Measurements from ENCODE around the gene SETD9.

SETD9 gene

GRCh38 chr5:56961746-56962145, 52.4 kb downstream of the SETD9 start:
- Mint-ChIP-seq H3K27me3 (peaks cover 16% of the 10 kb centered on the region), H3K27ac (no peak overlapping the region), H3K4me1 (no peaks in the 10 kb centered on the region), H3K36me3 (no peaks in the 10 kb centered on the region), H3K9me3 (no peaks in the 10 kb centered on the region), H3K4me3 (no peak overlapping the region)

- Mint-ChIP-seq H3K4me3 (no peak overlapping the region), H3K27ac (no peak overlapping the region), H3K36me3 (no peaks in the 10 kb centered on the region), H3K9me3 (no peaks in the 10 kb centered on the region), H3K4me1 (no peaks in the 10 kb centered on the region), H3K27me3 (peaks cover 15% of the 10 kb centered on the region)
These were observed 52.9 kb downstream of the SETD9 start for GRCh38 chr5:56962286-56962685.

DNA sequence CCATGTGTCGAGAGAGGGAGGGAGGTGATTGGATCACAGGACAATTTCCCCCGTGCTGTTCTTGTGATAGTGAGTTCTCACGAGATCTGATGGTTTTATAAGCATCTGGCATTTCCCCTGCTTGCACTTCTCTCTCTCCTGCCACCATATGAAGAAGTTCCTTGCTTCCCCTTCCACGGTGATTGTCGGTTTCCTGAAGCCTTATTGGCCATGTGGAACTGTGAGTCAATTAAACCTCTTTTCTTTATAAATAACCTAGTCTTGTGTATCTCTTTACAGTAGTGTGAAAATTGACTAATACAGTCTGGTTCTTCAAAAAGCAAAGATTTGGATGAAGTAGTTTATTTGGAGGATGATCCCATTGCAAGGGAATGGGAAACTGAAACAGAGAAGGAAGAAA, 53.9 kb downstream of the SETD9 start:
- H3K27me3 Mint-ChIP-seq: peaks cover 13% of the 10 kb centered on the region
- no peaks in the 10 kb centered on the region for H3K4me1 Mint-ChIP-seq
- H3K27ac Mint-ChIP-seq: no peak overlapping the region
- H3K4me3 Mint-ChIP-seq: no peak overlapping the region
- no peaks in the 10 kb centered on the region for H3K9me3 Mint-ChIP-seq
- no peaks in the 10 kb centered on the region for H3K36me3 Mint-ChIP-seq

- Mint-ChIP-seq H3K4me3 (no peak overlapping the region), H3K36me3 (no peaks in the 10 kb centered on the region), H3K9me3 (no peaks in the 10 kb centered on the region), H3K4me1 (no peaks in the 10 kb centered on the region), H3K27me3 (peaks cover 13% of the 10 kb centered on the region), H3K27ac (no peak overlapping the region)
These were observed 54.8 kb downstream of the SETD9 start for GRCh38 chr5:56964173-56964572.

Data from activated naive CD4-positive, alpha-beta T cell treated with anti-CD3 and anti-CD28 coated beads, Interleukin-2, amount 50 U/mL, for 24 hours (primary cell).